ENCODE results near the gene KY.

KY gene

DNA sequence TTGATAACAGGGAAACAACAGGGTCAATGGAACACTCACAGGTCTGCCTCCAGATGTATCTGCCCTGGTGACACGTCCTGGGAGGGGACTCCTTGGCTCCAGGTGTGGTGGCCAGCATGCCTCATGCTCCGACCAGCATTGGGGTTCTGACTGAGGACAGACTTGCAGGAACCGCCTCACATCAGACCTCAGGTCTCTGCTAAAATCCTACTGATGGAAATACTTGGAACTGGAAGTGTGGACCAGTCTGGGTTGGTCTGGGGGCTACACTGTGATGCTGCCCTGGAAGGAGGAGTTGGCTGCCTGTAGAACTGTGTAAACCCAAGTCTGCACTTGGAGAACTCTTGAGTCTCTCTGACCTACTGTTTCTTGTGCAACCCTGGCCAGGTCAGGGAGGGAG is 17.1 kb upstream of the KY start:
- DNase-seq, result no peak

DNA sequence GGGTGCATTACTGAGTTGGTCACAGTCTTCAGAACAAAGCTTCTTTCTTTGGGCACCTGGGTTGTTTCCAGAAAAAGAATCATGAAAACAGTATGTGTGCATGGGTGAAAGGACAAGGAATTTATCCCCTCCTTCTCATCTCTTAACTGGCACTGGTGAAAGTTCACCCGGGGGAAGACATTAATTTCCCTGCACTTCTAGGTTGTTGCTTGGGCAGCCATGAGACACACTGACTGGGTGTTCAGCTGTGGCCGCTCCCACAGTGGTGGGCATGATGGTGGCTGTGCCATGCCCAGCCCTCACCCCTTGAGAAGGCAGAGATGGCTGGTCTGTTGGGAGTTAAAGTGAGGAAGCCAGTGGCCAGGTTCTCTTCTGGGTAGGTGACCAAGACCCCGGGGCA is 16.6 kb upstream of the KY start:
- DNase-seq, result no peak

DNA sequence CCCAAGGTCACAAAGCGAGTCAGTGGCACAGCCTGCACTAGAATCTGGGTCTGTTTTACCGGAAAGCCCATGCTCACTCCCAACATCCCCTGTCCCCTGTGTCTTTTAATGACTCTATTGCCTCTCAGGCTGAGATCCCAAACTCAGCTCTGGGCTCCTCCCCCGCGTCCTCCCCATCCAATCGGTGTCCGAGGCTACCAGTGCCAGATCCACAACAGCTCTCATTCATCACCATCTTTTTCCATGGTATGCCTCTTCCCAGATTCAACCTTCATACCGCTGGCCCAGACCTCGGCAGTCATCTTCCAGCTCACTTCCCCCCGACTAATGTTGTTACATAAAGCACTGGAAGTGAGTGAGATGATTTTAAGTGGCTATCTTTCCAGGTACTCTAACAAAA is 16.1 kb upstream of the KY start:
- DNase-seq, result no peak

DNA sequence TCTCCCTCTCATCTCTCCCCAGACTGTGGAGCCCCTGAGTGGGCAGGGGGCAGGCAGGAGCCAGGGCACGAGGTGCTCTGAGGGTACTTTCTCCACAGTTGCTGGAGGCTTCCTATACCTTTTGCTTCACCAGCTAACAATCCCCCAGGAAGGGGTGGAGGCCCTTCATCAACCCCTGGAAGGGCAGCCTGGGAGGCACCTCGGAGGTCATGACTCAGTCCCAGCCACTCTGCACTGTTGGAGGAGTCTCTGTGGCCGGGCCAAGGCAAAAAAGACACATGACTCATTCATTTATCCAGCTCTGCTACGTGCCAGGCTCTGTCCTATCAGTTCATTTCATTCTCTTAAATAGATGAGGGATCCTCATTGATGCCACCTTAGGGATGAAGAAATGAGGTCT is 15.6 kb upstream of the KY start:
- DNase-seq, result no peak

DNA sequence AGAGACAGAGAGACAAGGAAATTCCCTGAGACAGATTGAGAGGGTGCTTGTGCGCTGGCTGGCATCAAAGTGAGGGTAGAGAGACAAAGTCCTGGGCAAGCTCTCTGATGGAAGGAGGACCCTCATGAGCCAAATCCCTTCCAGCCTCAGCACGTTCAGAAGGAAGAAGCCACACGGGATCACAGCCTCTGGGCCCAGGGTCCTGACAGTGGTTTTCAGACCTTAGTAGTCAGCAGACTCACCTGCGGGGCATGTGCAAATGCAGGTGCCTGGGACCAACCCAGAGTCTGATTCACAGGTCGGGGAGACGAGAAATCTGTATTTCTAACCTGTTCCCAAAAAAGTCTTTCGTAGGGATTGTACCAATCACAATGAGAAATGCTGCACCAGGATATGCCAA is 15.2 kb upstream of the KY start:
- no peak for DNase-seq

DNA sequence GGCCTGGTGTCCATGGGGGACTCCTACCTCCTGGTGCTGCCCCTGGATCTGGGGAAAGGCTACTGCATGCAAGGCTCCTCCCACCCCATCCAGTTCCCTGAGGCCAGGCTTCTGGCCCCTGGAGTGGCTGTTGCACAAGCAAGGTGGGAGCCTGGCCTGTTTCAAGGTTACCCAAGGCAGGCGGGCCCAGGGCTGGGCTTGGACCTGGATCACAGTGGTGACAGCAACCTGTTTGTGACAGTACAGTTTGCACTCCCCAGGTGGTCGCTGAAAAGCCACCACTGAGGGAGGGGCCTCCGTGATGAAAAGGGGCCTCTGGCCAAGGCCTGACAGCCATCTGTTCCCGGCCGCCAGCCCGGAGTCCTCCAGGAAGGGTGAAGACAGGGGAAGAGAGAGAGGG is 14.4 kb upstream of the KY start:
- no peak for DNase-seq

DNA sequence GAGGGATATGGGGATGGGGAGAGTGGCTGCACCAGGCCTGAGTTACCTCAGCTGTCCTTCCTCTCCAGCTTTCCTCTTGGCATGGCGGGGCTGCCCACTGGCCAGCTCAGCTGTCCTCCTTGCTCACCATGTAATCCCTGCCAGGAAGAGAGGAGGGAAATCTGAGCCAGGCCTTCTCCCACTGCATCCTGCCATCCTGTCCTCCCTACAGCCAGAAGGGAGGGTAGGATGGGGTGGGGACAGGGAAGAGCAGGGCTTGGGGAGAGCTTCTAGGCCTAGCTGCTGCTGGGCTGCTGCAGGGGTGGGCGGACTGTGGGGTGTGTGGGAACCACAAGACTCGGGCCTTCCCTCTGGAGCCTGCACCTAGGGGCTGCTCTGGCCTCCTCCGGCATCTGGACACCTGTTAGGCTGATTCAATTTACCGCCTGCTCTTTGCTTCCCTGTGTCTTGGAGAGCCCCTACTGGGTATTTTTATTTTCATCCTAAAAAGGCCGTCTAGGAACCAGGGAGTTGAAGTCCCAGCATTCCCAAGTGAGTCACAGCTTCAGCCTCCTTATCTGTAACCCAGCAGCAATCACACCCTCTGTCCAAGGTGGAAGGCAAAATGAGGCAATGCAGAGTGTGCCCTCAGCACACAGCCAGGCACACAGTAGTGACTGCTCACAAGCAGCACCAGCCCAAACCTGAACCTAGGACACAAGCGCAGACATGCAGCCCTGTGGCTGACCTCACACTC is 13.1 kb upstream of the KY start:
- DNase-seq, result no peak

DNA sequence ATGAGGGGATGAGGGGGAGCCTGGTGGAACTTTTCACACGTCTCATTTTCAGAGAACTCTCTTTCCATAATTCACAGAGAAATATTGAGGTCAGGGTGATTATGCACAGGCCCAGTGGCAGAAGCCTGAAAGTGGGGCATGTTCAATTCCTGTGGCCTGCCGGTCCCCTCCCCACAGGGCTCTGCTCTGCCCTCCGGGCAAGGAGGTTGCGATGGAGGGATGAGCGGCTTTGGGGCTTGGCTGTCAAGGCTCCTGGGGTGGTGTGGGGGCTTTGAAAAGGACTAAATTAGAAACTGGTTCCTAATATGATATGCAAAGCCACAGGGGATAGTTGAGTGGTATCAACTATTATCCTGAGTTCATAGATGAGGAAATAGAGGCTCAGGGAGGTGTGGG is 9.2 kb upstream of the KY start:
- no peak for DNase-seq

DNA sequence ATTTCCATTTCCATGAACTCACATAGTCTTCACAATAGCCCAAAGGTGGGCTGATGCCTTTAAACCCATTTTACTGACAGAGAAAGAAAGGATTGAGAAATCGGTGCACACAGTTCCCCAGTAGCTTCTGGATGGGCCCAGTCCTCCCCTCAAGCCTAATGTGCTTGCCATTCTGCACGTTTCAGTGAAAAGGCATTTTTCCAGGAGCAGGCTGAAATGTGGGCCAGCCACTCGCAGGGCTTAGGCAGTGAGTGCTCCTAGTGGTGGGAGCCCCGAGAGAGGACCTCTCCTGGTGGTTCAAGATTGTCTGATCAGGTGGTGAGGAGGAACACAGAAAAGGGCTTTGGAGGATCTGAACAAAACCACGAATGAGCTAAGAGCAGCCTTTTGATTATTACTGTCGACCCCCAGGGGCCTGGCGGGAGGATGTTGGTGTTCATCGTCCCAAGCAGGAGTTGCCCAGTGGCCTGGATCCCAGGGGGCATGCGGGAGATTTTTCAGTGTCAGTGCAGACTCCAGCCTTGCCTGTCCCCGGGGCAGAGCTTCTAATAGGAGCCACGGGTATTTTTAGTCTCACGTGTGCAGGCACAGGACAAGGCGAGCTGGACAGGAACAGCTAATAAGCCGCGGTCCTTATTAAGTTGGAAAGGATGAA is 8.7 kb upstream of the KY start:
- no peak for DNase-seq

DNA sequence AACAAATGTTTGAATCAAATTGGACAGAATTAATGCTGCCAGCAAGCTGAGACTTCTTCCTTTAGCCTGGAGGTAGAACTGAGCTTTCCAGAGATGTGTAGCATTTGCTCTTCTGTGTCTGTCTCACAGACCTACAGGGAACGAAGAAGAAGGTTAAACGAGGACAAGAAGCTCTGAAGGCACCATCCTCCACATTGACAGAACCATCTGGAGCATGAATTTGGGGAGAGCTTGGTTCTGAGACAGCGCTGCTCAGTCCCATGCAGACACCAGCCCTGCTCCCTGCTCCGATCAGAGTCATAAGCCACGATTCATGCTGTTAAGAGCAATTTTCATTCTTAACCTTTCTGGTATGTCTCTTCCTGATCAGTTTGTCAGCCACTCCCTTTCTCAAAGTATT is 7.7 kb upstream of the KY start:
- DNase-seq, result no peak

DNA sequence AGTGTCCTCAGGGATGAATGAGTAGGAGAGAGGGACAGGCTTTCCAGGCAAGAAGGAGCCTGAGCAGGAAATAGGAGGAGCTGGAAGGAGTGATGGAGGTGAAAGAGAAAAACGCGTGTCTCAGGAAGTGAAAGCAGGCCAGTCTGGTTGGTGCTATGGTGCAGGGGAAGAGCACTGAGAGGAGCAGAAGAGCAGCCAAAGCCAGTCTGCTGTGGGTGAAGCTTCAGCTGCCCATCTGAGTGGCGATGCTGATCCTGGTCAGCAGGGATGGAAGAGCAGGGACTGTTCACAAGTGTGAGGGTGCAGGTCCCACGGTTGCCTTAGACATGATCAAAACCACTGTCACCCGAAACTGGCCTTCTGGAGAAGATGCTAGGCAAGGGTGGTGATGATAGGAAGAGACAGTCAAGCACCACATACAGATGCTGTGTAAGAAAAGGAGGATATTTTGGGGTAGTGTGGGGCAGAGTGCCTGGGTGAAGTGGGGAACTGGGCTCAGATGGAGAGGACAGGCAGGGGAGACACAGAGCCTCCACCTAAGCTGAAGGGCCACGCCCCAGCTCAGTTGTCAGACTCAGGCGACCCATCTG is 5.5 kb upstream of the KY start:
- no peak for DNase-seq

DNA sequence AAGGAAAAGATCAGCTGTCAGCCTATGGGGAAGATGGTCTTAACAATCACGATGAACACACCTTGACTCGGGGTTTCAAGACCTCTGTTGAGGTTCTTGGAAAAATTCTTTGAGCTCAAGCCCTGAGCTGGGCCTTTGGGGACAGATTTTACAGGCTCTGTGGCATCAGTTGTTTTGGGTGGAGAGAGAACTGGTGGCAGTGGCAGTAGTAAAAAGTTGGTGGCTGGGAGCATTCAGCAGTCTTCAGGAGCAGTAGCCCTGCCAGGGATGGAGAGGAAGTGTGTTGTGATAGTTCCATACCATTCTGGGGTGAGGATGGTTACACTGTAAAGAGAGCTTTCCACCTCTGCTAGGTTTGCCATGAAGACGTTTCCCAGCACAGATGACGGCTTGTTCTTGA is 4.9 kb upstream of the KY start:
- no peak for DNase-seq

DNA sequence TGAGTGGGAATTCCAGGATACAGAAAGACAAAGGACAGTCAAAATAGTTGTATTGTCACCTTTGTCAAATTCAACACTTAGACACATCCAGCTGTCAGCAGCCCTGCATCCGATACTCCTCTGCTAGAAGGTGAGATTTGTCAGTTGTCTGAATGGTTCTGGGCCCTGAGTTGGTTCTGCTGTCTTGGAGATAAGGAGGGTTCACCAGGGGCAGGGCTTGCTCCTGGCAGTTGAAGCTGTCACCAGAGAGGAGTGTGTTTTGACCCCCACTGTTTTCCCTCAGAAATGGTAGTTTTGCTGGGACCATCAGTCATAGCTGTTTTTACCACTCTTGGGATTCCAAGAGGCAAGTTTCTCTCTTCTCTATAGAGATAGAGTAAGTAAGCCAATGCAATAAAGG is 3.2 kb upstream of the KY start:
- no peak for DNase-seq

DNA sequence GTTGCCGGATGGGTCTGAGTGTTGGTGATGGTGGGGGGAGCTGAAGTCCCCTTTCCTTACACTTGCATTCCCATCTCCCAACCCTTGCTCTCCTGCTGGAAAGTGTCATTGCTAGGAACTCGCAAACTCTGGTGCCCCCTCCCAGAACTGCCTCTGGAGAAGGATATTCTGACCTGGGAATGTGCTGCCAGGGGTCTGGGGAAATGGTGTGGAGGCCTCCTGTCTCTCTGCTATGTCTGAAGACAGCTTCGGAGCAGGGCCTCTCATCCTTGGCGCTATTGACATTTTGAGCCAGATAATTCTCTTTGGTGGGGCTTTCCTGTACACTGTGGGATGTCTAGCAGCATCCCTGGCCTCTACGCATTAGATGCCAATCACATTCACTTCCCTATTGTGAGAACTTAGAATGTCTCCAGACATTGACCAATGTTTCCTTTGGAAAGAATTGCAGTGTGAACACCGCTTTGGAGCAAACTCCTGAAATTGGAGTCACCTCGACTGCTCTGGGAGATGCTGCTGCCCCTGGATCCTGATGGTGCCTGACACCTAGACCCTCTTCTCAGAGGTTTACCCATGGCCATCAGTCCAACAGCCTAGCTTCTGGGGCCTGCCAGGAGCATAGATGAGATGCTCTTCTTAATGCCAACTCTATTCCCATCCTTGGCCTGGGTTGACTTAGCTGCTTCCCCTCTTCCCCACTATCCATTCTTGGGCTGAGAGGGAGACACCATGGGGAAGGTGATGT is 2.2 kb upstream of the KY start:
- no peak for DNase-seq

DNA sequence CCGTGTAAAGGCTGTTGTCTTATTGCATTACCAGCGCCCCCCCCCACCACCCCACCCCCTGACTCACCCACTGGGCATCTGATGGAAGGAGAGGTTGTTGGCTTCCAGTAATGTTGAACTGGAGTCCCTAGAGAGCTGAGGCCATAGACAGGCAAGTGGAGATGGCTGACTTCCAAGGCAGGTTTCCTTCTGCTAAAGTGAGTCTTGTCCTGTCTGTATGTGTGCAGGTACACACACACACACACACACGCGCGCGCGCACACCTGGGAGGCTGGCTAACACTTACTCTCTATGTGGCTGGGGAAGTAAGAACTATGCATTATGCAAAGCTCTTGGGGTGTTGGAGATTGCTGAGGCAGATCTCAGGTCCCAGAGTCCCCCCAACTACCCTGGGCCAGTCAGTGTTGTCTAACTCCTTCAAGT is 1.6 kb upstream of the KY start:
- no peak for DNase-seq

DNA sequence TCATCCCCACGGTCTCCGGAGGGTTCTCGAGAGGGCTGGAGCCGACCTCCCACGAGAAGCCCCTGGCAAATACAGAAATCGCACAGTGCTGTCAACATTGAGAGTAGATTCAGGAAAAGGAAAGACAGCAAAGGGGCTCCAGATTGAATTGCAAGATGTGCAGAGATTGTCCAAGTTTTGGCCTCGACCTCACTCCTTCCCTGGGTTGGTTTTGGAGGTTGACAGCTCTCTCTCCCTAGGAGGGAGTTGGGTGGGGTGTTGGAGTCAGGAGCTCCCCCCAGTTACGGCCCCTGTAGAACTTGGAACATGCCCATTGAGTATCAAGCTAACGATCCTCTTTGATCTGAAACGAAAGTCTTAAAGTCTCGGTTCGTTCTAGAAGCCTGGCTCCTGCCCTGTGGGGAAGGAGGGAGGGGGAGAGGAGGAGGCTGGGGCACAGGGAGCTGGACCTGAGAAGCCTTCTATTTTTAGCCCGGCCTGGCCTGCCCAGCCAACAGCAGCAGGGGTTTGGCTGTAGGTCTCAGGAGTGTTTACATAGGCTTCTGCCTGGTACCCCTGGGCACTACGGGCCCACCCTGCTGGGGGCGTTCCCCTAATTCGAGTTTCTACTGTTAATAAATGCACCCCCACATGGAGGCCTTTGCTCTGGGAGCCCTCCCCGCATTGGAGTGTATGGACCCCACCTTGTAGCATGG is 672 bp upstream of the KY start:
- DNase-seq, result no peak

DNA sequence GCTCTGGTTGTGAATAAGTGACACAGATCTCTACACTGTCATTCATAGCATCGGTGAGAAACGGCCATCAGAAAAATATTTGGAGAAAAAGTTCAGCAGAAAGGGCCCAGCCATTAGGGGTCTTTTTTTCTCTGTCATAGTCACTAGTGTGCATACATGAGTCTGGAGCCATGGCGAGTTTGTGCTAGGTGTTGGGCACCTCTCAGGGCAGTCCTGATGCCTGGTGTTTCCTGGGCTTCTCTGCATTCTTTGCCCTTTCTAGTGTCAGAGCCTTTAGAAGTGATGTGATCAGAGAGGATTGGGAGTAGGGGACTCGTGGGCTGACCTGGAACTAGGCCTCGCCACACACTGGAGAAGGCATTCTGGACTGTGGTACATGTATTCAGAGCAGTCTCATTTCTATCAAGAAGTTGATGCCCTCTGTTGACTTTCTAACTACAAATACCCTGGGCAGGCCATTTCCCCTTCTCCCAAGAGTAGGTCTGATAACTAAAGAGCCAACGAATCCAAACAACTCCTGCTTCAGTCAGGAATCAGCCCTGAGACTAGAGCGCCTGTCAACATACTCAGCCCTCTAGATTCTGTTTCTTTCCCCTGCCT is 1.6 kb downstream of the KY start:
- DNase-seq, result no peak

DNA sequence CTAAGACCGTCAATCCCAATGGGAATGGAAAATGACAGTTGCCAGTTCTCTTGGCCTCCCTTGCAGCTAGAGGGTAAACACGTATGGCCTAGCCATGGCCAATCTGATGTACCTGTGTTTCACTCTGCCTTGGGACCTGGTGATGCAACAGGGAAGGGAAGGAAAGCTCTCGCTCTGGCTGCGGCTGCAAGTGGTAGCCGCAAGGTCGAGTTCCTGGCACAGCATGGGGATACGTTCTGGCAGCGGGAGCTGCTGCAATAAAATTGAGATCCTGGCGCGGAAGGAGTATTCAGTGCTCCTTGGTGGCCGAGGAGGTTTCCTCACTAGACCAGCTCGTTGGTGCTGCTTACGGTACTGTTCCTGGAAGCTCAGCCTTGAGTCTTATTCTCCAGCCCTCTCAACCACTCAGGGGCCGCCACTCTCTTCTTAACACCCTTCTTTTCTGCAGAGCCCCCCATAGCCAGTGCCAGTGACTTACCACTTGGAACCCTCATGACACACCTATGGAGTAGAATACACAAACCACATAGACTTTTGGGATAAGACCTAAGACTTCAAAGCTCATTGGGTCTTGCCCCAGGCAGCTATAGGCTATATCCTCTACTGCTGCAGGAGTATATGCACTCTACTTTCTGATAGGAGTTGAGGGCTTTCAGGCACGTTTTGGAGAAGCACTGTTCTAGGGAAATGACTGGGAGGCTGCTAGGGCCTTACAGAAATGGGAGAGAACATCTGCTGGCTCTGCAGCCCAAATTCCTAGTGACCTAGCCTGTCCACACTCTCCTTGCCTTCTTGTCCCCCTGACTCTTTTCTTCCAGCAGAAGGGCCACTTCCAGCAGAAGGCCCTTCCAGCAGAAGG is 2.7 kb downstream of the KY start:
- no peak for DNase-seq

DNA sequence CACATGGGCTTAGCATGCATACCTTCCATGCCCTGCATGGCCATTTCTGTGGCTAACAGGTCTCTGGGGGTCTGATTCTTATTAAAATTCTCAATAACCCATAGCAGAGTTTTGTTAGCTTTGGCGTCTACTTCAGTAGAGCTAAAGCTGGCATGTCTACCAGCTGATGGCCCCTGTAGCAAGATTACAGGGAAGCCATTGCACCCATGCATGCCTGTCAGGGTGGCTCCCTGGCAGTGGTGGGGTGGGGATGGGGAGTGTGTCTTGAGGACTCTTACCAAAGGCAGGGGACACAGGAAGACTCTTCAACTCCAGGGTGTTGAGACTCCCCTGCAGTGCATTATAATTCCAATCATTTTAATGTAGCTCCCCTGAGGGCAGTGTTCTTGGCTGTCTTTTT is 4.7 kb downstream of the KY start:
- no peak for DNase-seq

DNA sequence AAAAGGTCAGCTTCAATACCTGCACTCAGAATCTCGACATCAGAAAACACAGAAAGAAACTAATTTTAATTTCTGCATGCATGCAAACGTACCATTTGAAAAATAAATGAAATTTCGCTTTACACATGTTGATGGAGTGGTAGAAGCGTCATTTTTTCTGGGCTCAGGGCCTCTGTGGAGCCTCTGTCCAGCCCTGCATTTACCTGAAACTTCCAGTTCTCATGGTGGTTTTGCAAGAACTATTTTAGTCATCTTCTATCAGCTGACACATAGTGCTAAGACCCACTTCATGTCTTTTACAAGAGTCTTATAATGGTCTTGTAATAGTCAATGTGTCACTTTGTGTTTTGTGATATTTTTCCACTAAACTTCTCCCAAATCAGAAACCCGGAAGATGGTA is 5.3 kb downstream of the KY start:
- no peak for DNase-seq

DNA sequence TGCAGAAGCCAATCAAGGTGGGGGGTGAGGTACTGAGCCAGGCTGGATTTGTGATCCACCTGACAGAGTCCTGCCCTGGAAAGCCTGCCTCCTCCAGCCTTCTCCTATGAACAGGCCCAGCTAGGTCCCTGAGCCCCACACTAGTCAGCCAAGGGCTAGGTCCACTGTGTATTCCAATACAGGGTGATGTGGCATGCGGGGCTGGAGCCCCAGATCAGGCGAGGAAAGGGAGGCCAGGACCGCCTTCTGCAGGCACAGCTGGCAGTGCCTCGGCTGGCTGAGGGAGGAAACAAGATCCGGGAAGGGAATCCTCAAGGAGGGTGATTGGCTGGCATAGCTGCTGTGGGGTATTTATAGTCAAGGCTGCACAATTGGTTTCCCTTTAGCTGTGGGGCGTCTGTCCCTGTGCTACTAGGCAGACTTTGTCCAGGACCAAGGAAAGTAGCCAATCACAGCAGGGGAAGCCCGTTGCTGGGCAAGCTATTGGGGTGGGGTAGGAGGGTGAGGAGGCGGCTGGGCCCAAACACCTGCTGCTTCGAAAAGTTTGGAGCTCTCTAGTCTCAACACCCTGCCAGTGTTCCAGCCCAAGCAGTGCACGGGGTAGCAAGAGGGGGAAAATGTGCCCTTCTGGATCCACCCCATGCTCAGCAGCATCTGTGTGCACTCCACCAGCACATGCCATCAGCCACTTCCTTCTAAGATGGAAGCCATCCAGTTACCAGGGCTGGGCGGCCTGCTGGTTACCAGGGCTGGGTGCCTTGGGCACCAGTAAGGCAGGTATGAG is 5.9 kb downstream of the KY start:
- no peak for DNase-seq
